ENCODE results near the gene LDLRAD1.
"Not testable (repeated sequence)": the region's sequence is repeated elsewhere in the genome, so short reads cannot be mapped to it uniquely, and the experiment has no call there.

Gene LDLRAD1

DNA sequence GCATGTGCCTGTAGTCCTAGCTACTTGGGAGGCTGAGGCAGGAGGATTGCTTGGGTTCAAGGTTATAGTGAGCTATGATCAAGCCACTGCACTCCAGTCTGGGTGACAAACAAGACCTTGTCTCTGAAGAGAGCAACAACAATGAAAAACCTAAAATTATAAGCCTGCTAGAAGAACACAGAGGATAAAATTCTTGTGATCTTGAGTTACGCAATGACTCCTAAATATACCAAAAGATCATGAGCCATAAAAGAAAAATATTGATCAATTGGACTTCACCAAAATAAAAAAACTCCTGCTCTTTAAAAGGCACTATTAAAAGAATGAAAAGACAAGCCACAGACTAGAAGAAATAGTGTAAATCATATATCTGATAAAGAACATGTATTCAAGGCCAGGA, 22.3 kb downstream of the LDLRAD1 start:
- no peak for DNase-seq (ENCODE audit: extremely low read depth in 1 of 2, low read depth in 1 of 2)

DNA sequence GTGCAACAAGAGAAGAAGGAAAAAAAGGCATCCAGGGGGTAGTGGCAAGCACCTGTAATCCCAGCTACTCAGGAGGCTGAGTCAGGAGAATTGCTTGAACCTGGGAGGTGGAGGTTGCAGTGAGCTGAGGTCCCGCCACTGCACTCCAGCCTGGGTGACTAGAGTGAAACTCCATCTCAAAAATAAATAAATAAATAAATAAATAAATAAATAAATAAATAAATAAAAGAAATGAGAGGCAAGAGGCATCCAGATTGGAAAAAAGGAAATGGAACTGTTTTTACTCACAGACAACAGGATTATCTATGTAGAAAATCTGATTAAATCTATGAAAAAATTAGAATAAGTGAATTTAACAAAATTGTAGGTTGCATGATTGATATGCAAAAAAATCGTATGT, 23.5 kb downstream of the LDLRAD1 start:
- DNase-seq (ENCODE audit: extremely low read depth in 1 of 2, low read depth in 1 of 2) = not testable (repeated sequence)

DNA sequence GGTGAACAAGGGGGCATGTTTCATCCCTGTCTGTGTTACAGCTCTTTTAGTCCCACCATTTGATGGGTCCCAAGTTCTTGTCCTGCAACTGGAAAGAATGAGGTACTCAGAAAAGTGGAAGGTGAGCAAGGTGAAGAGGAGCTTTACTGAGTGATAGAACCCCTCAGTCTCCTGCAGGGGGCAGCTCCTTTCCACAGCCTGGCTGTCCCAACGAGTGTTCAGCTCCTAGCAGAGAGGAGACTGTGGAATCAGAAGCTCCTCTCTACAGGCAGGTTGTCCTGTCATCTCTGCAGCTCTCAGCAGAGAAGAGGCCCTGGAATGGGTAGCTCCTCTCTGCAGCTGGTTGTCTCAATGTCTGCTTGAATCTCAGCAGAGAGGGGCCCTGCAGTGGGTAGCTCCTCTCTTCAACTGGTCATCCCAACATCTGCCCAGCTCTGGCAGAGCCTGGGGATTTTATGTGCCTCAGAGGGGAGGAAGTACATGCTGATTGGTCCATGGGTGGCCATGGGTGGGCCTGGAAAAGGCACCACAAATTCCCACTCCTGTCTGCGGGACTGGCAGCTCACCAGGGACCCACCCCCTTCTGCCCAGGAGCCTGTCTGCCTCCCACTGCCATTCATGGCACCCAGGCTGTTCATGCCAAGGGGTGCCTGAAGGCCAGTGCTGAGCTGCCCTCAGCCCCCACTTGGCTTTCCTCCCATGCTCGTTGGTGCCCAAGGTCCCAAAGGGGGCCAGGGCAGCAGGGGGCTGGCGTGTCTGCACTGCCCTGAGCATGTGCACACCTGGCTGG, 25.7 kb downstream of the LDLRAD1 start:
- DNase-seq (ENCODE audit: extremely low read depth in 1 of 2, low read depth in 1 of 2) = no peak

DNA sequence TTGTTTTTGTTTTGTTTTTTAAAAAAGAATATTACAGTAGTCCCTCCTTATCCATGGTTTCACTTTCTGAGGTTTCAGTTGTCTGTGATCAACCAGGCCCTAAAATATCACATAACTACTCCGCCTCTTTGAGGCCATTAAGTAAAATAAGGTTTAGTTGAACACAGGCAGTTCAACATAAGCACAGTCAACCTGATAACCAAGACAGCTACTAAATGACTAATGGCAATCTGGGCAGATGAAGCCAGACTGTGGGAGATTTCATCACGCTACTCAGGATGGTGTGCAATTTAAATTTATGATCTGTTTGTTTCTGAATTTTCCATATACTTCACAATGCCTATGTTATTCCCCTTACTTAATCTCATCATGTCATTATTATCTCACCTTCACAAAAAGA, 30.1 kb downstream of the LDLRAD1 start:
- DNase-seq (ENCODE audit: extremely low read depth in 1 of 2, low read depth in 1 of 2) = no peak

DNA sequence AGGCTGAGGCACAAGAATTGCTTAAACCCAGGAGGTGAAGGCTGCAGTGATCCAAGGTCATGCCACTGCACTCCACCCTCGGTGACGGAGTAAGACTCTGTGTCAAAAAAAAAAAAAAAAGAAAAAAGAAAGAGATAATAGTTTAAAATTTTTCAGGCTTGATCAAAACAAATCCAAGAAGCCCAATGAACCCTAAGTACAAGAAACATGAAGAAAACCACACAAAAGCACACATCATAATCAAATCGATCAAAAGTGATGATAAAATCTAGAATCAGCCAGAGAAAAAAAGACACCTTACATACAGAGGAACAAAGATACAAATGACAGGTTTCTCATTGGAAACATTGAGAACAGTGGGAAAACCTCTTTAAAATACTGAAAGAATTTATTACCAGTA, 31.5 kb downstream of the LDLRAD1 start:
- DNase-seq (ENCODE audit: extremely low read depth in 1 of 2, low read depth in 1 of 2) = no peak

DNA sequence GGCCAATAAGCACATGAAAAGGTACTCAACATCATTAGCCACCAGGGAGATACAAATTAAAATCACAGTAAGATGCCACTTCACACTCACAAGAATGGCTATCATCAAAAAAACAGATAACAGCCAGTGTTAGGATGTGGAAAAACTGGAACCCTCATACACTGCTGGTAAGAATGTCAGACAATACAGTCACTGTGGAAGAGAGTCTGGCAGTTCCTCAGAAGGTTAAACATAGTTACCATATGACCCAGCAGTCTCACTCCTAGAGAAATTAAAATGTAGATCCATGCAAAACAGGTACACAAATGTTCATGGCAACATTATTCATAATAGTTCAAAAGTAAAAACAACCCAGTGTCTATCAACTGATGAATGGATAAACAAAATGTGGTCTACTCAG, 33.3 kb downstream of the LDLRAD1 start:
- no peak for DNase-seq (ENCODE audit: extremely low read depth in 1 of 2, low read depth in 1 of 2)

DNA sequence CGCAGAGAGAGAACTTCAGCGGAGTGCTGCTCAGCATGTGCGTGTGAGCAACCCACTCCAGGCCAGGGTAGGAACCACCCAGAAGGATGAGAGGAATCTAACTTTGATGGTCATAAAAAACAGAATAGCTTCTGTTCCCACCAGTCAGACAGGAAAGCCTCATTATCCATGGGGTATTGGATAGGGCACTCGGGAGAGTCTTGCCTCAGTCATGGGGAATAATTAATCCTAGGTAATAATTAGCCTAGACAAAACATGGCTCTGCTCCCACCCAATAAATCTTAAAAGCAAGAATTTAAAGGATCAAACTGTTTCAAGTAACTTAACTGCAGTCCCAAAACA, 35.3 kb downstream of the LDLRAD1 start:
- DNase-seq (ENCODE audit: extremely low read depth in 1 of 2, low read depth in 1 of 2) = no peak

DNA sequence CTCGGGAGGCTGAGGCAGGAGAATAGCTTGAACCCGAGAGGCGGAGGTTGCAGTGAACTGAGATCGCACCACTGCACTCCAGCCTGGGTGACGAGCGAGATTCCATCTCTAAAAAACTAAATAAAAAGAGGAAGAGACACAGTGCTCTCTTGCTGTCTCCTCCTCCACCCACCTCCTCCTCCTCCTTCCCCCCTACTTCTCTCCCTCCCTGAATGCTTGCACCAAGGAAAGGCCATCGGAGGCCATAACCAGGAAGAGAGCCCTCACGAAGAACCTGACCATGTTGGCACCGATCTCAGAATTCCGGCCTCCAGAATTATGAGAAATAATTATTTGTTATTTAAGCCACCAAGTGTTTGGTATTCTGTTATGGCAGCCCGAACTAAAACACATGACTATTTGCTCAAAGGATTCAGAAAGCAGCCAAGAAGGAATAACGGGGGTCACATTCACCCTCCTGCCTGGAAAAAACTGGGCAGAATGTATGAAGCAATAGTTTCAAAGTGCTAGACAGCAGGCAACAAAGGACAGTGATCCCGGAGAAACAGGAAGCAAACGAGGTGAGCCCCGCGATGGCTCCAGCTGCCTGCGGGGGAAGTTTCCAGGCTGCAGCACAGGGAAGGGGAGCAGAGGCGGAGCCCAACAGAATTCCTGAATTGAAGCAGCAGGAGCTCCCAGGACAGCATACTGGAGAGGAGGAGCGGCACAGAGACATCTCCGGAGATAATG, 35.8 kb downstream of the LDLRAD1 start:
- no peak for DNase-seq (ENCODE audit: extremely low read depth in 1 of 2, low read depth in 1 of 2)

DNA sequence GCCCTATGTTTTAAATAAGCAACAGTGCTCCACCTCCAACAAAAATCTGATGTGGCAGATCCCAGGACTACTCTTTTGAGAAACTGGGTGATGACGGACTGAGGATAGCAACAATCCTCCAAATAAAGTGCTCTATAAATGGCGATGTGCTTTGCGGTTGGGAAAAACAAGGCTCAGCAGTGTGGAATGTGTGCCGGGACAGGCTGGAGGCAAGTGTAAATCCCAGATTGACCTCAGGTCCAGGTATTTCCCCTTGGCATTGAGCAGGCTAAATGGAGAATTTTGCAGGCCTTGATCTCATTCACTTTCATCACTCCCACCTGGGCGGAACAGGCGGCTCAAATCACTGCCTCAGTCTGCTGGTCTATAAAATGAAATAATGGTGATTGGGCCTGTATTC, 36.8 kb downstream of the LDLRAD1 start:
- no peak for DNase-seq (ENCODE audit: extremely low read depth in 1 of 2, low read depth in 1 of 2)

DNA sequence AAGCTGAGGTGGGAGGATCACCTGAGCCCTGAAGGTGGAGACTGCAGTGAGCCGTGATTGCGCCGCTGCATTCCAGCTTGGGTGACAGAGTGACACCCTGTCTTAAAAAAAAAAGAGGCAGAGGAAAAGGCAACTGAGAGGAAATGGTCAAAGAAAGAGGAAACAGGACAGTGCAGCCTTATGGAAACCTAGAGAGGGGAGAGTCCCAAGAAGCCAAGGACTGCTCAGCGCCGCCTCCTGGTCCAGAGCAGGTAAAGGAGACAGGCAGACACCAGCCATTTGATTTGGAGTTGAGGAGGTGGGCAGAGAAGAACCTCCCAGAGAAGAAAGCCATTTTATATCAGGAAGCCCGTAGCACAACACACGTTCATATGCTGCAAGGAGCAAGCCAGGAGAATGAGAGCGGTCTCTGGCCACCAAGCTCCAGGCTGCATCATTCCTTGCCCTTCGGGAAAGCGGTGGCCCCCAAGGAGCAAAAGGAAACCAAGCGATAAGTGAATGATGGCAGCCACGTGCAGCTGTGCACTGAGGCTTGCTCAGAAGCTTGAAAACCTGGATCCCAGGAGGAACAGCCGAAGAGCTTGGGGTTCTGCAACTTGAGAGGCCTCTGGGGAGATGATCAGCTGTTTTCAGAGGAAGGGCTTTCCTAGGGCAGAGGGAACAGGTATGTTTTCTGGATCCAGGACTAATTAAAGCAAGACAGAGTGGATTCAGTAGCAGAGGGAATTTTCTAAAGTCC, 38.1 kb downstream of the LDLRAD1 start:
- DNase-seq (ENCODE audit: extremely low read depth in 1 of 2, low read depth in 1 of 2) = no peak

DNA sequence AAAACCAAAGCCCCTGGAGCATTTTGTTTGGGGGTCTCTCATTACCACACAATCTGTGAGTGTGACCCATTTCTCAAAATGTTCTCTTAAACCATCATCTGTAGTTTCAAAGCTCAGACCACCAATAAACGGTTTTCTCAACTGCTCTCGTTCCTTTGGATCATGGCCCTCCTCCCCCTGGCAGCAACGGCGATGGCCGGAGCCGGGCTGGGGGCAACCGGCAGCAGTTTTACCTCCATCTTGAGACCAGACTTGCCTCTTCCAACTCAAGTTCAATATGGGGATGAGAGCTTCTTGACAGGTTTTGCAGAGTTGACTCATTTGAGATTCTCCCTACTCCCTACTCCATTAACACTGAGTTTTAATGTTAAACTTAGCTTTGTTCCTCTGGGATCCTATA, 42.1 kb downstream of the LDLRAD1 start:
- no peak for DNase-seq (ENCODE audit: extremely low read depth in 1 of 2, low read depth in 1 of 2)

DNA sequence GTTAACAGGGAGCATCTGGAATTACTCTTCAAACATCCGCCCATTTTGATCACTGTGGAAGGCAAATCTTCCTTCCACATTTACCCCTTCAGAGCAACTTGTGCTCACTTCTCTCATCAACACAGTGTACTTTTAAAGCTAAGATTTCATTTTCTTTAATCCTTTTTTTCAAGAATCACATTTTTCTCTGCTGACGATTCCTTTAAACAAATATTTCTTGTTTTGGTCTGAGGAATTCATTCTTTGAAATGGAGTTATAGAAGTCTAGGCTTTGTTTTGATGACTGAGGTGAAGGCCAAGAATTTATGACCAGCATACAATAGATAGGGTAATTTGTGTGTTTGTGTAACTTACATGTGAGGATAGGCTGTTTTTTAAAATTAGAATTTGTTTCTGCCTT, 46.3 kb downstream of the LDLRAD1 start:
- no peak for DNase-seq (ENCODE audit: extremely low read depth in 1 of 2, low read depth in 1 of 2)

DNA sequence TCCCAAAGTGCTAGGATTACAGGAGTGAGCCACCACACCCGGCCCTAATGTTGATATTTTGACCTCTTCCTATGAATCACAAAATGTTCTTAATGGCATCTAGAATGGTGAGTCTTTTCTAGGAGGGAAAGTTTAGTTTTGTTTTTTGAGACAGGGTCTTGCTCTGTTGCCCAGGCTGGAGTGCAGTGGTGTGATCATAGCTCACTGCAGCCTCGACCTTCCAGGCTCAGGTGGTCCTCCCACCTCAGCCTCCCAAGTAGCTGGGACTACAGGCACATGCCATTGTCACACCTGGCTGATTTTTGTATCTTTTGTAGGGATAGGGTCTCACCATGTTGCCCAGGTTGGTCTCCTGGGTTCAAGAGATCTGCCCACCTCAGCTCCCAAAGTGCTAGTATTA, 48.7 kb downstream of the LDLRAD1 start:
- not testable (repeated sequence) for DNase-seq (ENCODE audit: extremely low read depth in 1 of 2, low read depth in 1 of 2)

DNA sequence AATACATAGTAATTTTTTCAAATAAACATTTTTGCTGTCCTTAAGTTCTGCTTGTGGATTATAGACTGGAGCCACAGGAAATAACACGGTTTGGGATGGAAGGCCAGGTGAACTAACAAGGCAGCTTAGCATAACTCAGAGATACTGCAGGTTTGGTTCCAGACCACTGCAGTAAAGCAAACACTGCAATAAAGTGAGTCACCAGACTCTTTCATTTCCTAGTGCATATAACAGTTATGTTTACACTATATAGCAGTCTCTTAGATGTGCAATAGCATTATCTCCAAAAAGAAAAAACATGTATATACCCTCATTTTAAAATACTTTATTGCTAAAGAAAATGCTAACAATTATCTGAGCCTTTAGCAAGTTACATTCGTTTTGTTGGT, 49.9 kb downstream of the LDLRAD1 start:
- no peak for DNase-seq (ENCODE audit: extremely low read depth in 1 of 2, low read depth in 1 of 2)

DNA sequence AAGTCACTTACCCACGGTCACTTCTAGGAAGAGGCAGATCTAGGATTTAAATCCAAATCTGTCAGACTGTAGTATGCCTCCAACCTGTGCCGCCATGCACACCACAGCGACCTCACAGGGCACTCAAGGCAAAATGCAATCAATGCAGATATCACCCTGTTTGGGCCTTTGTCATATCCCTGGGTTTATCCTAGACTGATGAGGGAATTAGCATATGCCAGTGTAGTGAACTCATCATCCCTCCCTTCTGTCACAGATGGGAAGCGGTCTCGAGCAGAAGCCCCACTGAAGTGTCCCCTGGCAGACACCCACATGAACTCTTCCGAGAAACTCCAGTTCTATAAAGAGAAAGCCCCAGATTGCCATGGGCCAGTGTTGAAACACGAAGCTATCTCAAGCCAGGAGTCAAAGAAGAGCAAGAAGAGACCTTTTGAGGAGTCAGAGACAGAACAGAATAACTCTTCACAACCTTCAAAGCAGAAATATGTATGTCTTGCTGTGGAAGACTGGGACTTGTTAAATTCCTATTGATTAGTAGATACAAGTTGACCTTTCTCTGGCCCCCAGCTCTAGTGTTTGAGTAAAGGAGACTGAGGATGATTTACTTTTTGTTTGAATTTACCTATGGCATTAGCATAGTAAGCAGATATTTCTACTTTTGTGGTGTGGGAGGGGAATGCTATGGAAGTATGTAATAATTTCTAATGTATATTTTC, 50.4 kb downstream of the LDLRAD1 start:
- DNase-seq (ENCODE audit: extremely low read depth in 1 of 2, low read depth in 1 of 2) = no peak

DNA sequence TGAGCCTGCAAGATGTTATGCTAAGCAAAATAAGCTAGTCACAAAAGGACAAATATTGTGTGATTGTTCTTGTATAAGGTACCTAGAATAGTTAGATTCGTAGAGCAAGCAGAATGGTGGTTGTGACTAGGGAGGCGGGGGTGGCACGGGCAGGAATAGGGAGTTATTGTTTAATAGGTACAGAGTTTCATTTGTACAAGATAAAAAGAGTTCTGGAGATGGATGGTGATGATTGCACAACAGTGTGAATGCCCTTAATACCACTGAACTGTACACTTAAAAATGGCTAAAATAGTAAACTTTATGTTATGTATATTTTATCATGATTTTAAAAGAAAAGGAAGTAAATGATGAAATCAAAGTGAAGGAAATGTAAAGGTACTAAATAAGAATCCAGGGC, 51.2 kb downstream of the LDLRAD1 start:
- DNase-seq (ENCODE audit: extremely low read depth in 1 of 2, low read depth in 1 of 2) = no peak

DNA sequence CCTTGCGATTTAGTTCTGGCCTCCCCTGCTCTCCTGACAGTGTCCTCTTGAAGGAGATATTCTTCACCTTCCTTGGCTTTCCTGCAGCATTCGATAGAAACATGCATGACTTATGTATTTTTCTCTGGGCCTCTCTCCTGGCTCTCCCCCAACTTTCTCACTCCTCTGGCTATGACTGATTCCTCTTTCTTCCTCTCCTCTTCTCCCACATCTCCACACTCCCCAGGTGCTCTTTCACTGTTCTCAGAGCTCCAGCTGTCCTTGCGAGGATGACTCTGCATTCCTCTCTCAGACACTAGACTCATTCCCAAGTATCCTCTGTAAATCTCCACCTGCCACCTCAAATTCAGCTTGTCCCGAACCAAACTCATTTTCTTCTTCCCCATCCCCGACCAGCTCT, 53.9 kb downstream of the LDLRAD1 start:
- DNase-seq (ENCODE audit: extremely low read depth in 1 of 2, low read depth in 1 of 2) = no peak

DNA sequence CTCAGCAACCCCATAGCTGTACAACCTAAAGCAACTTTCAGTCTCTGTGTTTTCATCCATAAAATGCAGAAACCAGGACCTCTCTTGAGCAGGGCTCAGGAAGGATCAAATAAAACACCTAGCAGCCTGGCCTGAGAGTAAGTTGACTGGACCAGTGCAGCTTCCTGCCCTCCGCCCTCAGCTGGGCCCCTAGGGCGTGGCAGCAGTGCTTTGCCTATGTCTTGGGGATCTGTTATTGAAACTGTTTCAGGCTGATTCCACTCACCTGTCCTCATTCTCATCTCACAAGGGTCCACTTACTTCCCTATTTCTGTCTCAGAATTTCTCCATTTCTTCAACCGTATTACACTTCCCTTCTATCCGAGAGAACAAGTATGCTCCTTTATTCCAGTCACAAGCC, 54.5 kb downstream of the LDLRAD1 start:
- DNase-seq (ENCODE audit: extremely low read depth in 1 of 2, low read depth in 1 of 2) = no peak

DNA sequence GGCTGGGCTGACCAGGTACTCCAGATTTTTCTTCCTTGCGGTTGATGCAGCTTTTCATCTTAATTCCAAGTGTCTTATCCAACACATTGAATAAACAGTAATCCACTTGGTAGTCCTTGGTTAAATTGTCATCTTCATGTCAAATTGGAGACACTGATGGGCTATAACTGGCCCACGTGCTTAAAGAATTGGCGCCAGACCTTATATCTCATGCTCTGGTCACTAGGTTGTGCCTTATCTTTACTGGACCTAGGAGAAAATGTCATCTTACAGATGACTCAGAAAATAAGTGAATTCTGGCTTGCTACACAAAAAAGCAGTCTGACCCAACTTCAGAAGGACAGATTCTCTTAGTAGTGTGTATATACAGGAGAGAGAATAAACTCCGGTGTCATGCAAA, 55.6 kb downstream of the LDLRAD1 start:
- no peak for DNase-seq (ENCODE audit: extremely low read depth in 1 of 2, low read depth in 1 of 2)

DNA sequence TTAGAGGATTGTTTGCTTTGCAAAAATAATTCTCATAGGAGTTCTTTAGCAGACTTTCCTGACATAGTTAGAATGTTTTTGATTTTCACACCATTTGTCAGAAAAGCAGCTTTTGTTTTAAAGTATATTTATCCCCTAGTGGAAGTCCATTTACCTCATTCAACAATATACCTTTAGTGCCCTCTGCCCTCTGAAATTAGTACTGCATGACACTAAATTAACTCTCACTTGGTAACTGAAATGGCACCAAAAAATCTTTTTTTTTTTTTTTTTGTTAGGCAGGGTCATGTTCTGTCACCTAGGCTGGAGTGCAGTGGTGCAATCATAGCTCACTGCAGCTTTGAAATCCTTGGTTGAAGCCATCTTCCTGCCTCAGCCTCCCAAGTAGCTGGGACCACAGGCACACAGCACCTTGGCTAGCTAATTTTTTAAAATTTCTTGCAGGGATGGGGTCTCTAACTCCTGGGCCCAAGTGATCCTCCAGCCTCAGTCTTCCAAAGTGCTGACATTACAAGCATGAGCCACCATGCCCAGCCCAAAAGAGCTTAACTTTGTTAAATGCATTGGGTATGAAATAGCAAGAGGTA, 58.2 kb downstream of the LDLRAD1 start:
- DNase-seq (ENCODE audit: extremely low read depth in 1 of 2, low read depth in 1 of 2) = no peak

Measured in stimulated activated CD8-positive, alpha-beta memory T cell treated with anti-CD3 and anti-CD28 coated beads, Interleukin-7, amount 100 ng/mL, for 48 hours (primary cell).